KG1 (cell line): ENCODE measurements around the gene GSDME.
"Not testable (repeated sequence)": the region's sequence is repeated elsewhere in the genome, so short reads cannot be mapped to it uniquely, and the experiment has no call there.

ENCODE experiments used
- DNase-seq: peaks from one replicate; lab custom pipeline; 2025; lab: John Stamatoyannopoulos, UW

The GSDME gene

GRCh38 chr7:24757353-24758275, at the start of gene GSDME:
GSDME (minus strand) TSS chr7:24757464; CDS start chr7:24749774, 7,690 bp downstream.
- no peak for DNase-seq

- no peak for DNase-seq
These were observed 45.0 kb upstream of the GSDME start for GRCh38 chr7:24802300-24802699.

DNA sequence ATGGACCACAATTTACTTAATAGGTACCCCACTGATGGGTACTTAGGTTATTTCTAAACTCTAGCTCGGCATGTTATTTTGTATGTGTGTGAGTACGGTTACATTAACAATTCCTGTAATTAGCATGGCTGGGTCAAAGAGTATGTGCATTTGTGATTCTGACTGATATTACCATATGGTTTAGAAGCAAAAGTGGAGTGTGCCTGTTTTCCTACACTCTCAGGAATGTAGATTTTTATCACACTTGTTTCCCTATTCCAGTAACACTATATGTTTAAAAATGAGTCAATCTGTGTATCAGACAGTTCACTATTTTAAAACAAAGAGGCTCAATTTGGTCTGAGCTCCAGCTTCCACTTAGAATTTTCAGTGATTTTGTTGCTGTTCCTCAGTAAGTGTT, 44.6 kb upstream of the GSDME start:
- no peak for DNase-seq

DNA sequence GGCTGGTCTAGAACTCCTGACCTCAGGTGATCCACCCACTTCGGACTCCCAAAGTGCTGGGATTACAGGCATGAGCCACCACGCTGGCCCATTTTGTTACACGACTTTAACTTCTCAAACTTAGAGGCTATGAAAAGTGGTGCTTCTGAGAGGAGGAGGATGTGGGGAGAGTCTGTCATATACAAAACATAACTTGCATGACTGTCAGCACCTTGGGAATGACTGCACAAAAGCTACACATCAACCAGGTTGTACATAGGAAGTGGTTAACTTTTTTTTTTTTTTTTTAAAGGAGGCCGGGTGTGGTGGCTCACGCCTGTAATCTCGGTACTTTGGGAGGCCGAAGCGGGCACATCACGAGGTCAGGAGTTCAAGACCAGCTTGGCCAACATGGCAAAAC, 43.4 kb upstream of the GSDME start:
- no peak for DNase-seq

DNA sequence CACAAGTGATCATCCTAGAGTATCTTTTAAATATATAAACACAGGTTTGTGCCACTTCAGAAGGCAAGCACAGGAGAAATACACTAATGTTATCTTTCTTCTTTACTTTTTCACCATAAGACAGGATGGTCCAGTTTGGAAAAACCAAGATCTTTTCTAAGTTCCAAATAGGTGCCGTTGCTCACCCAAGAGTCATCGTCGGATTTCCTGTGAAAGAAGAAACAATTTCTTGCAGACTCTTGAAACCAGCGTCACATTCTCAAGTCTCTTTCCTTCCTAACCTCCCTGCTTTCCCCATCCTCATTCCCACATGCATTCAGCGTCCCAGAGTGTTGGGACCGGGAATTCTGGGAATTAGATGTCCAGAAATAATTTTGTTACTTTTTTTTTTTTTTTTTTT, 42.8 kb upstream of the GSDME start:
- no peak for DNase-seq

- DNase-seq: no peak
These were observed 42.2 kb upstream of the GSDME start for GRCh38 chr7:24799506-24799905.

- DNase-seq: no peak
These were observed 41.0 kb upstream of the GSDME start for GRCh38 chr7:24798261-24798660.

- DNase-seq: no peak
These were observed 40.0 kb upstream of the GSDME start for GRCh38 chr7:24797270-24797669.

- no peak for DNase-seq
These were observed 38.1 kb upstream of the GSDME start for GRCh38 chr7:24795407-24795767.

- DNase-seq: not testable (repeated sequence)
These were observed 37.6 kb upstream of the GSDME start for GRCh38 chr7:24794751-24795406.

- DNase-seq: no peak
These were observed 36.9 kb upstream of the GSDME start for GRCh38 chr7:24793982-24794648.

GRCh38 chr7:24788961-24789576, 31.8 kb upstream of the GSDME start:
- DNase-seq: no peak

GRCh38 chr7:24788075-24788474, 30.8 kb upstream of the GSDME start:
- no peak for DNase-seq

DNA sequence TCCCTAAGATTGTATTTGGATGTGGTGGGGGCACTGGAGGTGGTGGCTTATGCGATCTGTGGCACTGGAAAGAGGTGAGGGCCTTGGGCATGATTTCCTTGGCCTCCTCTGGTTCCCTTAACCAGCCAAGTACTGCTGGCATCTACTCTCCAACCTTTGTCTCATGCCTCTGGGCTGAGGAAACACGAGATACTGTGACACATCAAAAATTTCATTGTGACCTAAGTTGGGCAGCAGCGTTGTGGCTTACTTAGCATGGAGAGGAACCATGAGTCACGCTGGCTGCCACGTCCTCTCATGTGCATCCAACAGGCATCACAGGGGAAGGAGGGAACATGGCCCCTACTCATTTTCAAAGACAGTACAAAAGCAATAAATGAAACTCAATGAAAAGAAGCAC, 29.7 kb upstream of the GSDME start:
- DNase-seq: no peak

GRCh38 chr7:24786306-24786705, 29.0 kb upstream of the GSDME start:
- DNase-seq: no peak

- no peak for DNase-seq
These were observed 27.0 kb upstream of the GSDME start for GRCh38 chr7:24784277-24784676.

GRCh38 chr7:24783698-24784097, 26.4 kb upstream of the GSDME start:
- DNase-seq: no peak

GRCh38 chr7:24781106-24781505, 23.8 kb upstream of the GSDME start:
- no peak for DNase-seq

DNA sequence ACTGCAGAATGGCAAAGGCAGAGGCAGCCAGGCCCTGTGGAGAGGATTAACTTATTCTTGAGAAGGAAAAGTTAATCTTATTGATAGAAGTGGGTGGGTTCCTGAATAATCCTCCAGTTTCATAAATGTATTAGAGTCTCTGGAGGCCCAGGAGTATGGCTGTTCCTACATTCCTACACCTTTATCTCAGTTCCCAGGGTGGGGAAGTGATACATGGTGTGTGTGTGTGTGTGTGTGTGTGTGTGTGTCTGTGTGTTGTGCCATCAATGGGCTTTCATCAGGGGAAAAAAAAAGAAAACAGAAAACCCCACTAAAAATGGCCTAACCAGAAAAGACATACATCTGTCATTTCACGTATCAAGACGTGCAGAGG, 22.0 kb upstream of the GSDME start:
- no peak for DNase-seq

DNA sequence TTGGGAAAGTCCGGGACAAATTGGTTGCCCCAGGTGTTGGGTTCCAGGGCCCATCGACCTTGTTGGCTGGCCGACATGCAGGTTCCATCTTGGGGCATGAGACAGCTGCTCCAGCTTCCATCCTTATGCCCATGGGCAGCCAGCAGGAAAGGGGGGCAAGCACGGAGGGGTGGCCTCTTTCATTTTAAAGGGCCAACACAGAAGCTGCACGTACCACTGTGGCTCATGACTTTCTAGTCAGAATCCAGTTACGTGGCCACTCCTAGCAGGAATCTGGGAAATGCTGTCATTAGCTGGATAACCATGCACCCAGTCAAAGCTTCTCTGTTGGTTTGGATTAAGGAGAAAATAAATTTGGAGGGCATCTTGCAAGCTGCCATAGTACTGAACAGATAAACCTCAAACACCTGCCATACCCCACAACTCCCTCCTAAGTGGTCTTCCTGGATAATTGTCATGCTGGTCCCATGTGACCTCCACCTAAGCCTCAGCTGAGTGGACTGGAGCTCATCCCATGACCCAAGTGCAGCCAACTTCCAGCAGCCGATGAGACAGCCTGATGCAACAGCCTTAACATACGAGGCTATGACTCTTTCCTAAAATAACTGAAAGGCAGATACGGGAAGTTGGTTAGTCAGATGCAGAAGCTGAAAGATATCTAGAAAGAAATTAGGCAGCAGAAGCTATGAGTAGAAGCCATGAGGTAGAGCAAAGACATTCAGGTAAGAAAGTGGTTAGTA, 21.4 kb upstream of the GSDME start:
- DNase-seq: no peak

GRCh38 chr7:24777806-24778205, 20.5 kb upstream of the GSDME start:
- no peak for DNase-seq

GRCh38 chr7:24773646-24774045, 16.4 kb upstream of the GSDME start:
- no peak for DNase-seq
